Left ventricle myocardium inferior (tissue), 1 donor: ENCODE measurements around the gene EREG. TPM values are rescaled to one million over a fixed set of nuclear protein-coding genes. Genes with fewer than 3 reads are reported as not detected.
"Not testable (repeated sequence)": the region's sequence is repeated elsewhere in the genome, so short reads cannot be mapped to it uniquely, and the experiment has no call there.

ENCODE experiments used
- DNase-seq: peaks from one replicate; pipeline ENCODE4 v3.0.0-alpha.2; 2020
- H3K27ac ChIP-seq: fragments of 200-600 bp; replicated peaks from 2 replicates; pipeline ENCODE4 v1.8.0; 2021
- H3K27me3 ChIP-seq: fragments of 200-600 bp; 2 replicates; pipeline ENCODE4 v1.8.0; 2021; ENCODE audit warnings: low read depth
- H3K36me3 ChIP-seq: fragments of 200-600 bp; 2 replicates; pipeline ENCODE4 v1.8.0; 2021
- H3K4me1 ChIP-seq: fragments of 200-600 bp; 2 replicates; pipeline ENCODE4 v1.8.0; 2021
- H3K4me3 ChIP-seq: fragments of 200-600 bp; 2 replicates; pipeline ENCODE4 v1.8.0; 2021; ENCODE audit warnings: mild to moderate bottlenecking, moderate library complexity
- H3K9me3 ChIP-seq: fragments of 200-600 bp; replicated peaks from 2 replicates; pipeline ENCODE4 v1.8.0; 2021
- intact Hi-C: fragments of 100-400 bp; cut with micrococcal nuclease; formaldehyde crosslinking; loops from one replicate; pipeline ENCODE4 v1.11.0; 2022
- total RNA-seq: library from RNA; stranded (reverse); fragmentation: NEBNext Ultra II Directional; extraction: Animal tissue kit (Norgen Biotek cat#: 25700); gene quantifications from one replicate; pipeline ENCODE4 v1.2.1, GENCODE V29; 2021
- TF ChIP-seq, protein P1 (sequence below): fragments of 200-600 bp; IDR thresholded peaks from 2 replicates; pipeline ENCODE4 v1.8.0; 2021; ENCODE audit warnings: antibody characterized with exemption, mild to moderate bottlenecking, borderline replicate concordance
- donor health status: DM: no; HTN: yes; CAD: no; lungs with severe emphysema.

EREG gene
- total RNA-seq, 1 donor from 2014 or later = not detected

DNA sequence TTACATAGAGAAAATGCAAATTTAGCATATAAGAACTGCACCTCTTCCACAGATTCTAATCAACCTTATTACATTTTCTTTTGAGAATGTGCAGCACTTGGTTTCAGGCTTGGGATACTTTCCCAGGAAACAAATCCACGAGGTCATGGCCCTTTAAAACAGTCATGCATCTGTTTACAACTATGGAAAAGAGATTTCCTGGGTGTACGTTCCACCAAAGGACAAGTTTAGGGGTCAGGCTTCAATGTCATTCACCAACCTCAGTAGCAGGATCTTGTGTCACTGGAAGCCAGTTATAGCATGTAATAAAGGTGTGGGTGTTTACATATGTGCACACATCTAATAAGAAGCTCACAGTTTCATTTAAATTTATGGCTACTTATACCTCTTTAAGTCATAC lies 30.7 kb downstream of the EREG start:
- TF ChIP-seq, protein P1, sequence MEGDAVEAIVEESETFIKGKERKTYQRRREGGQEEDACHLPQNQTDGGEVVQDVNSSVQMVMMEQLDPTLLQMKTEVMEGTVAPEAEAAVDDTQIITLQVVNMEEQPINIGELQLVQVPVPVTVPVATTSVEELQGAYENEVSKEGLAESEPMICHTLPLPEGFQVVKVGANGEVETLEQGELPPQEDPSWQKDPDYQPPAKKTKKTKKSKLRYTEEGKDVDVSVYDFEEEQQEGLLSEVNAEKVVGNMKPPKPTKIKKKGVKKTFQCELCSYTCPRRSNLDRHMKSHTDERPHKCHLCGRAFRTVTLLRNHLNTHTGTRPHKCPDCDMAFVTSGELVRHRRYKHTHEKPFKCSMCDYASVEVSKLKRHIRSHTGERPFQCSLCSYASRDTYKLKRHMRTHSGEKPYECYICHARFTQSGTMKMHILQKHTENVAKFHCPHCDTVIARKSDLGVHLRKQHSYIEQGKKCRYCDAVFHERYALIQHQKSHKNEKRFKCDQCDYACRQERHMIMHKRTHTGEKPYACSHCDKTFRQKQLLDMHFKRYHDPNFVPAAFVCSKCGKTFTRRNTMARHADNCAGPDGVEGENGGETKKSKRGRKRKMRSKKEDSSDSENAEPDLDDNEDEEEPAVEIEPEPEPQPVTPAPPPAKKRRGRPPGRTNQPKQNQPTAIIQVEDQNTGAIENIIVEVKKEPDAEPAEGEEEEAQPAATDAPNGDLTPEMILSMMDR = no peak
- H3K27ac ChIP-seq = no peak overlapping the region
- H3K27me3 ChIP-seq = no peaks in the 10 kb centered on the region
- no peaks in the 10 kb centered on the region for H3K4me1 ChIP-seq
- no peak for DNase-seq
- intact Hi-C loops = no loop called here
- peaks cover 5% of the 10 kb centered on the region for H3K9me3 ChIP-seq
- no peak overlapping the region for H3K4me3 ChIP-seq
- no peaks in the 10 kb centered on the region for H3K36me3 ChIP-seq

- Histone ChIP-seq H3K36me3 (no peaks in the 10 kb centered on the region), H3K4me1 (no peaks in the 10 kb centered on the region), H3K4me3 (peak overlapping the region; percentile 23), H3K27ac (no peak overlapping the region), H3K9me3 (peaks cover 5% of the 10 kb centered on the region), H3K27me3 (no peaks in the 10 kb centered on the region)
- TF ChIP-seq, protein P1 = no peak
- DNase-seq = no peak
- intact Hi-C loops = no loop called here
Observed at GRCh38 chr4:74397748-74398426, 32.9 kb downstream of the EREG start.

DNA sequence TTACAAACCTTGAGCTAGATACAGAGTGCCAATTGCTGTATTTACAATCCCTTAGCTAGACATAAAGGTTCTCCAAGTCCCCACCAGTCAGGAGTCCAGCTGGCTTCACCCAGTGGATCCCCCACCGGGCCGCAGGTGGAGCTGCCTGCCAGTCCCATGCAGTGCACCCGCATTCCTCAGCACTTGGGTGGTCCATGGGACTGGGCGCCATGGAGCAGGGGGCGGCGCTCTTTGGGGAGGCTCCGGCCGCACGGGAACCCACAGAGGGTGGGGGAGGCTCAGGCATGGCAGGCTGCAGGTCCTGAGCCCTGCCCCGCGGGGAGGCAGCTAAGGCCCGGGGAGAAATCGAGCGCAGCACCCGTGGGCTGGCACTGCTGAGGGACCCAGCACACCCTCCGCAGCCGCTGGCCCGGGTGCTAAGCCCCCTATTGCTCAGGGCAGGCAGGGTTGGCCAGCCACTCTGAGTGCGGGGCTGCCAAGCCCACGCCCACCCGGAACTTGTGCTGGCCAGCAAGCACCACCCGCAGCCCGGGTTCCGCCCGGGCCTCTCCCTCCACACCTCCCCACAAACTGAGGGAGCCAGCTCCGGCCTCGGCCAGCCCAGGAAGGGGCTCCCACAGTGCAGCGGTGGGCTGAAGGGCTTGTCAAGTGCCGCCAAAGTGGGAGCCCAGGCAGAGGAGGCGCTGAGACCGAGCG lies 34.1 kb downstream of the EREG start:
- DNase-seq, H3K4me3 ChIP-seq, intact Hi-C loops: not testable (repeated sequence)

DNA sequence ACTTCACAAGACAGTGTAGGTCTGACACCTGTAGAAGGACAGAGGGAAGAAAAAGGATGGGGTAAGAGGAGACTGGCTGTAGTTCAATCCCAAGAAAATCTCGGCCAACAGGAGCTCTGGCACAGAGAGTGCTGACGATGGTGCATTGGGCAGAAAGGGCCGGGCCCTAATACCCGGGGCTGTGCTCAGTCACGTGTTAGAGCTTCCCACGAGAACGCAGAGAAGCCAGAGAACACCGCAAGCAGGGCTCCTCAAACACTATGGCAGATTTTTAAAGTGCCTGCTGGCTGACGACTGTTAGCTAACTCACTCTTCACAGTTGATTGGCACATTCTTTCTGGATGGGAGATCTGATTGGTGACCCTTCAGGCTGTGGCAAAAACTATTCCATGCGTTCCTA lies 35.5 kb downstream of the EREG start:
- DNase-seq = no peak
- Histone ChIP-seq H3K27ac (no peak overlapping the region), H3K36me3 (no peaks in the 10 kb centered on the region), H3K4me1 (no peaks in the 10 kb centered on the region), H3K9me3 (peaks cover 5% of the 10 kb centered on the region), H3K27me3 (no peaks in the 10 kb centered on the region), H3K4me3 (no peak overlapping the region)
- intact Hi-C loops = no loop called here
- TF ChIP-seq, protein P1 = no peak

More for the DNA sequence above, 34.1 kb downstream of the EREG start:
- H3K27ac ChIP-seq, H3K9me3 ChIP-seq, H3K36me3 ChIP-seq, H3K4me1 ChIP-seq, H3K27me3 ChIP-seq: not testable (repeated sequence)

GRCh38 chr4:74402692-74403456 lies 37.9 kb downstream of the EREG start:
- Histone ChIP-seq H3K9me3 (peaks cover 5% of the 10 kb centered on the region), H3K4me3 (no peak overlapping the region), H3K4me1 (no peaks in the 10 kb centered on the region), H3K36me3 (no peaks in the 10 kb centered on the region), H3K27ac (no peak overlapping the region), H3K27me3 (no peaks in the 10 kb centered on the region)
- no peak for DNase-seq
- intact Hi-C loops = no loop called here
- TF ChIP-seq, protein P1 = no peak
